SK-N-SH (cell line): ENCODE results near the gene HLA-DPA1. TPM values are rescaled to one million over a fixed set of nuclear protein-coding genes. Genes with fewer than 3 reads are reported as not detected.

Experiments
- CTCF ChIA-PET: fragments of 300-600, 350-600 bp; formaldehyde crosslinking; extraction: SDS; loops from one replicate; lab custom pipeline; 2021; lab: Yijun Ruan, JAX
- POLR2A ChIA-PET: fragments of 350-600 bp; sonication (Branson Sonifier 250); formaldehyde crosslinking; extraction: SDS; loops from one replicate; lab custom pipeline; 2020; ENCODE audit warnings: antibody characterized with exemption, inconsistent platforms; lab: Yijun Ruan, JAX
- DNase-seq: peaks from one replicate; pipeline ENCODE4 v3.0.0; 2012
- H2AFZ ChIP-seq: fragments of 200-600 bp; sonication (generic); 2 replicates; pipeline ENCODE4 v1.8.1; 2016; ENCODE audit warnings: antibody characterized with exemption, mild to moderate bottlenecking, low read depth
- H3F3A ChIP-seq: fragments of 200-600 bp; sonication (generic); replicated peaks from 2 replicates; pipeline ENCODE3; 2016; ENCODE audit warnings: antibody characterized with exemption, mild to moderate bottlenecking; ENCODE audit not compliant: insufficient read depth
- H3K27ac ChIP-seq, 2 experiments: fragments of 200-500 bp in 1 of 2; fragments of 200-600 bp in 1 of 2; sonication (Bioruptor generic) in 1 of 2; sonication (generic), shearing (Covaris generic) in 1 of 2; 2 replicates each; pipeline versions ENCODE4 v1.5.1 to v1.6.1; 2014 to 2016; ENCODE audit warnings: low read depth in 2 of 2, inconsistent platforms in 1 of 2, low read length in 1 of 2, mild to moderate bottlenecking in 1 of 2, mixed read lengths in 1 of 2
- H3K27me3 ChIP-seq: fragments of 200-600 bp; sonication (generic), shearing (Covaris generic); 2 replicates; pipeline ENCODE4 v1.6.1; 2016; ENCODE audit warnings: mixed run types; ENCODE audit not compliant: insufficient read depth
- H3K36me3 ChIP-seq, 2 experiments: fragments of 200-500 bp in 1 of 2; fragments of 200-600 bp in 1 of 2; sonication (Bioruptor generic) in 1 of 2; sonication (generic) in 1 of 2; replicated peaks in 1 of 2; 2 replicates each; pipeline versions ENCODE3 to v1.5.1; 2014 to 2016; ENCODE audit warnings: low read length in 1 of 2, mild to moderate bottlenecking in 1 of 2; ENCODE audit not compliant: insufficient read depth in 2 of 2, control insufficient read depth in 1 of 2
- H3K4me1 ChIP-seq, 2 experiments: fragments of 200-500 bp in 1 of 2; fragments of 200-600 bp in 1 of 2; sonication (Bioruptor generic) in 1 of 2; sonication (generic), shearing (Covaris generic) in 1 of 2; 2 replicates each; pipeline versions ENCODE4 v1.5.1 to v1.6.1; 2014 to 2016; ENCODE audit warnings: low read depth in 1 of 2, low read length in 1 of 2, mixed run types in 1 of 2; ENCODE audit not compliant: insufficient read depth in 2 of 2, control insufficient read depth in 1 of 2
- H3K4me2 ChIP-seq: fragments of 200-600 bp; sonication (generic), shearing (Covaris generic); 2 replicates; pipeline ENCODE4 v1.6.1; 2017; ENCODE audit warnings: mixed run types
- H3K4me3 ChIP-seq, 2 experiments: fragments of 200-500 bp in 1 of 2; fragments of 200-600 bp in 1 of 2; sonication (Bioruptor generic) in 1 of 2; sonication (generic), shearing (Covaris generic) in 1 of 2; 2 replicates each; pipeline versions ENCODE4 v1.5.1 to v1.8.1; 2014 to 2016; ENCODE audit warnings: low read depth in 2 of 2, inconsistent platforms in 1 of 2, low read length in 1 of 2, mild to moderate bottlenecking in 1 of 2, mixed read lengths in 1 of 2, moderate library complexity in 1 of 2
- H3K79me2 ChIP-seq: fragments of 200-600 bp; sonication (generic); 2 replicates; pipeline ENCODE4 v1.8.1; 2017; ENCODE audit warnings: mild to moderate bottlenecking; ENCODE audit not compliant: insufficient read depth
- H3K9ac ChIP-seq: fragments of 200-600 bp; sonication (generic); 2 replicates; pipeline ENCODE4 v1.6.1; 2017; ENCODE audit warnings: mixed run types
- H3K9me2 ChIP-seq: fragments of 200-600 bp; sonication (generic); 2 replicates; pipeline ENCODE4 v1.6.1; 2017; ENCODE audit warnings: mixed run types
- H3K9me3 ChIP-seq: fragments of 200-600 bp; sonication (generic); 2 replicates; pipeline ENCODE4 v1.6.1; 2017; ENCODE audit warnings: mixed run types, mild to moderate bottlenecking, moderate library complexity
- H4K20me1 ChIP-seq: fragments of 200-600 bp; sonication (generic); 2 replicates; pipeline ENCODE4 v1.6.1; 2017; ENCODE audit warnings: mild to moderate bottlenecking, mixed run types; ENCODE audit not compliant: insufficient read depth
- CHD2 ChIP-seq: fragments of 150-350 bp; IDR thresholded peaks from 2 replicates; pipeline ENCODE4 v1.6.1; 2018; ENCODE audit warnings: low read length; ENCODE audit not compliant: partially characterized antibody
- EZH2phosphoT487 ChIP-seq: fragments of 200-600 bp; sonication (generic); IDR thresholded peaks from 2 replicates; pipeline ENCODE4 v1.6.1; 2017; ENCODE audit warnings: low read depth, mixed run types, mild to moderate bottlenecking, antibody characterized with exemption, moderate library complexity, borderline replicate concordance
- FOSL2 ChIP-seq: IDR thresholded peaks from 2 replicates; pipeline ENCODE4 v1.4.0; 2012; ENCODE audit warnings: low read depth, mild to moderate bottlenecking, moderate library complexity, borderline replicate concordance
- FOXM1 ChIP-seq: IDR thresholded peaks from 2 replicates; pipeline ENCODE4 v1.4.0; 2012; ENCODE audit warnings: low read depth, mild to moderate bottlenecking
- GATA2 ChIP-seq: sonication (generic); formaldehyde crosslinking; IDR thresholded peaks from 2 replicates; pipeline ENCODE4 v1.5.0; 2020; ENCODE audit warnings: mild to moderate bottlenecking, missing genetic modification reagents
- JUND ChIP-seq: IDR thresholded peaks from 2 replicates; pipeline ENCODE4 v1.4.0; 2012
- NRF1 ChIP-seq: IDR thresholded peaks from 2 replicates; pipeline ENCODE4 v1.6.1; 2012; ENCODE audit warnings: low read depth, mild to moderate bottlenecking, low read length
- PBX3 ChIP-seq: IDR thresholded peaks from 2 replicates; pipeline ENCODE4; 2012
- RAD21 ChIP-seq: IDR thresholded peaks from 2 replicates; pipeline ENCODE4 v1.6.1; 2012; ENCODE audit warnings: mild to moderate bottlenecking, low read length
- RFX5 ChIP-seq: IDR thresholded peaks from 2 replicates; pipeline ENCODE4 v1.6.1; 2012; ENCODE audit warnings: mild to moderate bottlenecking, improper control_type of control experiment, low read length
- TCF12 ChIP-seq: IDR thresholded peaks from 2 replicates; pipeline ENCODE4 v1.4.0; 2012
- TEAD4 ChIP-seq: IDR thresholded peaks from 2 replicates; pipeline ENCODE4 v1.4.0; 2012; ENCODE audit warnings: mild to moderate bottlenecking, borderline replicate concordance; ENCODE audit not compliant: insufficient read depth
- WGBS: methylation state at CpG from one replicate; pipeline ENCODE4 v1.1.6; 2017; ENCODE audit warnings: low lambda C conversion rate; 5-methylcytosine and 5-hydroxymethylcytosine counted together
- polyA plus RNA-seq, 3 experiments: library from polyadenylated mRNA; depleted of rRNA; stranded (reverse); fragments of >200 nt; gene quantifications; 2 replicates each; pipeline ENCODE4 v1.2.3, GENCODE V29; 2012
- TF ChIP-seq, protein P1 (sequence below): IDR thresholded peaks from 2 replicates; pipeline ENCODE4 v1.4.0; 2012; ENCODE audit warnings: low read depth, borderline replicate concordance
- TF ChIP-seq, protein P2 (sequence below): IDR thresholded peaks from 2 replicates; pipeline ENCODE4 v1.4.0; 2012; ENCODE audit warnings: low read depth, borderline replicate concordance
- TF ChIP-seq, protein P3 (sequence below): fragments of 150-350 bp; IDR thresholded peaks from 2 replicates; pipeline ENCODE4 v1.6.1; 2016; ENCODE audit warnings: mild to moderate bottlenecking, low read depth, low read length

The HLA-DPA1 gene
- polyA plus RNA-seq, 1 of the 3 experiments (the other 2 are of a cell fraction), result 1.9 TPM

GRCh38 chr6:33113755-33114154 lies 40.3 kb upstream of the HLA-DPA1 start:
- H3K4me3 ChIP-seq, result no peak overlapping the region
- H2AFZ ChIP-seq, result no peak overlapping the region
- no peaks in the 10 kb centered on the region; a peak in 1 of 4 replicates for H3K4me1 ChIP-seq
- ChIA-PET POLR2A (no interaction called here), CTCF (interaction anchor here (0.9 to 1.3 kb wide), 6 partner anchors 10 to 135 kb away, joined by 3 to 6 read pairs (median 3); no protein-coding TSS in a partner anchor)
- H3K79me2 ChIP-seq, result no peaks in the 10 kb centered on the region
- H3F3A ChIP-seq, result no peaks in the 10 kb centered on the region
- 3% methylated on average over 7 of the region's 7 CpGs for WGBS
- no peaks in the 10 kb centered on the region for H4K20me1 ChIP-seq
- no peaks in the 10 kb centered on the region for H3K9me3 ChIP-seq
- H3K9me2 ChIP-seq, result no peaks in the 10 kb centered on the region
- no peak for TF ChIP-seq TEAD4
- no peak for TF ChIP-seq GATA2
- TF ChIP-seq RFX5, result no peak
- TF ChIP-seq PBX3, result no peak
- no peak for TF ChIP-seq JUND
- TF ChIP-seq FOSL2, result no peak
- TF ChIP-seq EZH2phosphoT487, result no peak
- TF ChIP-seq NRF1, result no peak
- no peak for TF ChIP-seq TCF12
- no peak for TF ChIP-seq FOXM1
- no peak for TF ChIP-seq CHD2
- no peak for TF ChIP-seq RAD21
- TF ChIP-seq, protein P1, sequence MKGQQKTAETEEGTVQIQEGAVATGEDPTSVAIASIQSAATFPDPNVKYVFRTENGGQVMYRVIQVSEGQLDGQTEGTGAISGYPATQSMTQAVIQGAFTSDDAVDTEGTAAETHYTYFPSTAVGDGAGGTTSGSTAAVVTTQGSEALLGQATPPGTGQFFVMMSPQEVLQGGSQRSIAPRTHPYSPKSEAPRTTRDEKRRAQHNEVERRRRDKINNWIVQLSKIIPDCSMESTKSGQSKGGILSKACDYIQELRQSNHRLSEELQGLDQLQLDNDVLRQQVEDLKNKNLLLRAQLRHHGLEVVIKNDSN, result no peak
- TF ChIP-seq, protein P2, sequence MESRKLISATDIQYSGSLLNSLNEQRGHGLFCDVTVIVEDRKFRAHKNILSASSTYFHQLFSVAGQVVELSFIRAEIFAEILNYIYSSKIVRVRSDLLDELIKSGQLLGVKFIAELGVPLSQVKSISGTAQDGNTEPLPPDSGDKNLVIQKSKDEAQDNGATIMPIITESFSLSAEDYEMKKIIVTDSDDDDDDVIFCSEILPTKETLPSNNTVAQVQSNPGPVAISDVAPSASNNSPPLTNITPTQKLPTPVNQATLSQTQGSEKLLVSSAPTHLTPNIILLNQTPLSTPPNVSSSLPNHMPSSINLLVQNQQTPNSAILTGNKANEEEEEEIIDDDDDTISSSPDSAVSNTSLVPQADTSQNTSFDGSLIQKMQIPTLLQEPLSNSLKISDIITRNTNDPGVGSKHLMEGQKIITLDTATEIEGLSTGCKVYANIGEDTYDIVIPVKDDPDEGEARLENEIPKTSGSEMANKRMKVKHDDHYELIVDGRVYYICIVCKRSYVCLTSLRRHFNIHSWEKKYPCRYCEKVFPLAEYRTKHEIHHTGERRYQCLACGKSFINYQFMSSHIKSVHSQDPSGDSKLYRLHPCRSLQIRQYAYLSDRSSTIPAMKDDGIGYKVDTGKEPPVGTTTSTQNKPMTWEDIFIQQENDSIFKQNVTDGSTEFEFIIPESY, result no peak
- no peak overlapping the region for H3K9ac ChIP-seq
- no peaks in the 10 kb centered on the region for H3K36me3 ChIP-seq
- H3K4me2 ChIP-seq, result no peak overlapping the region
- H3K27me3 ChIP-seq, result peaks cover 43% of the 10 kb centered on the region; the same call in 1 of the 2 replicates
- no peak overlapping the region for H3K27ac ChIP-seq
- DNase-seq, result no peak

DNA sequence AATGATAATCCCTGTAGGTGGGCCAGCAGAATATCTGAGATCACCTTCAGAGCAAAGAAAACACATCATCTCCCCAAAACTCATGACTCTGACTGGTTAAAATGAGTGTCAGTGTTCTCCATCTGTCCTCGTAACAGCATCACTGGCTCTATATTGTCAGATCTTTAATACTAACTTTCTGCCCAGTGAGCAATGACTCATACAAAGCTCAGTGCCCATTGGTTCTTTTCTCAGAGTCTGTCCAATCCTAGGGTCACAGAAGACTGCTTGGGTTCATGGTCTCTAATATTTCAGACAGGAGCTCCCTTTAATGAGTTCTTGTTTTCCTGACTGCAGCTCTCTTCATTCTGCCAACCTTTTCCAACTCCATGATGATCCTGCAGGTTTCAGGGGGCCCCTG lies 38.7 kb upstream of the HLA-DPA1 start:
- POLR2A ChIA-PET, result no interaction called here
- peak; percentile 62 for DNase-seq
- CTCF ChIA-PET, result interaction anchor here (1.0 to 1.4 kb wide), 2 partner anchors 8 to 136 kb away, joined by 3 to 7 read pairs; no protein-coding TSS in a partner anchor
- H2AFZ ChIP-seq, result no peak overlapping the region
- TF ChIP-seq, protein P3, sequence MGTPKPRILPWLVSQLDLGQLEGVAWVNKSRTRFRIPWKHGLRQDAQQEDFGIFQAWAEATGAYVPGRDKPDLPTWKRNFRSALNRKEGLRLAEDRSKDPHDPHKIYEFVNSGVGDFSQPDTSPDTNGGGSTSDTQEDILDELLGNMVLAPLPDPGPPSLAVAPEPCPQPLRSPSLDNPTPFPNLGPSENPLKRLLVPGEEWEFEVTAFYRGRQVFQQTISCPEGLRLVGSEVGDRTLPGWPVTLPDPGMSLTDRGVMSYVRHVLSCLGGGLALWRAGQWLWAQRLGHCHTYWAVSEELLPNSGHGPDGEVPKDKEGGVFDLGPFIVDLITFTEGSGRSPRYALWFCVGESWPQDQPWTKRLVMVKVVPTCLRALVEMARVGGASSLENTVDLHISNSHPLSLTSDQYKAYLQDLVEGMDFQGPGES, result no peak
- peak; percentile 99 for TF ChIP-seq RFX5
- TF ChIP-seq, all 33 proteins: peak for 1
- Histone ChIP-seq H3K27me3 (peaks cover 47% of the 10 kb centered on the region; the same call in 1 of the 2 replicates), H3F3A (no peaks in the 10 kb centered on the region), H3K27ac (no peak overlapping the region), H4K20me1 (no peaks in the 10 kb centered on the region), H3K9me3 (no peaks in the 10 kb centered on the region), H3K36me3 (no peaks in the 10 kb centered on the region), H3K4me1 (no peaks in the 10 kb centered on the region; a peak in 1 of 4 replicates), H3K9me2 (no peaks in the 10 kb centered on the region), H3K4me3 (no peak overlapping the region), H3K9ac (no peak overlapping the region), H3K4me2 (no peak overlapping the region), H3K79me2 (no peaks in the 10 kb centered on the region)
- WGBS, result 9% methylated on average over 1 of the region's 1 CpG
